GM18520 (cell line): ENCODE data around the gene DPEP2.
"Not testable (repeated sequence)": the region's sequence is repeated elsewhere in the genome, so short reads cannot be mapped to it uniquely, and the experiment has no call there.

Source experiments
- ATAC-seq: cut with Tn5 transposase; IDR thresholded peaks from one replicate; pipeline ENCODE4 v1.9.1; 2021; ENCODE audit not compliant: unreplicated experiment

The DPEP2 gene, protein sequence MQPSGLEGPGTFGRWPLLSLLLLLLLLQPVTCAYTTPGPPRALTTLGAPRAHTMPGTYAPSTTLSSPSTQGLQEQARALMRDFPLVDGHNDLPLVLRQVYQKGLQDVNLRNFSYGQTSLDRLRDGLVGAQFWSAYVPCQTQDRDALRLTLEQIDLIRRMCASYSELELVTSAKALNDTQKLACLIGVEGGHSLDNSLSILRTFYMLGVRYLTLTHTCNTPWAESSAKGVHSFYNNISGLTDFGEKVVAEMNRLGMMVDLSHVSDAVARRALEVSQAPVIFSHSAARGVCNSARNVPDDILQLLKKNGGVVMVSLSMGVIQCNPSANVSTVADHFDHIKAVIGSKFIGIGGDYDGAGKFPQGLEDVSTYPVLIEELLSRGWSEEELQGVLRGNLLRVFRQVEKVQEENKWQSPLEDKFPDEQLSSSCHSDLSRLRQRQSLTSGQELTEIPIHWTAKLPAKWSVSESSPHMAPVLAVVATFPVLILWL

DNA sequence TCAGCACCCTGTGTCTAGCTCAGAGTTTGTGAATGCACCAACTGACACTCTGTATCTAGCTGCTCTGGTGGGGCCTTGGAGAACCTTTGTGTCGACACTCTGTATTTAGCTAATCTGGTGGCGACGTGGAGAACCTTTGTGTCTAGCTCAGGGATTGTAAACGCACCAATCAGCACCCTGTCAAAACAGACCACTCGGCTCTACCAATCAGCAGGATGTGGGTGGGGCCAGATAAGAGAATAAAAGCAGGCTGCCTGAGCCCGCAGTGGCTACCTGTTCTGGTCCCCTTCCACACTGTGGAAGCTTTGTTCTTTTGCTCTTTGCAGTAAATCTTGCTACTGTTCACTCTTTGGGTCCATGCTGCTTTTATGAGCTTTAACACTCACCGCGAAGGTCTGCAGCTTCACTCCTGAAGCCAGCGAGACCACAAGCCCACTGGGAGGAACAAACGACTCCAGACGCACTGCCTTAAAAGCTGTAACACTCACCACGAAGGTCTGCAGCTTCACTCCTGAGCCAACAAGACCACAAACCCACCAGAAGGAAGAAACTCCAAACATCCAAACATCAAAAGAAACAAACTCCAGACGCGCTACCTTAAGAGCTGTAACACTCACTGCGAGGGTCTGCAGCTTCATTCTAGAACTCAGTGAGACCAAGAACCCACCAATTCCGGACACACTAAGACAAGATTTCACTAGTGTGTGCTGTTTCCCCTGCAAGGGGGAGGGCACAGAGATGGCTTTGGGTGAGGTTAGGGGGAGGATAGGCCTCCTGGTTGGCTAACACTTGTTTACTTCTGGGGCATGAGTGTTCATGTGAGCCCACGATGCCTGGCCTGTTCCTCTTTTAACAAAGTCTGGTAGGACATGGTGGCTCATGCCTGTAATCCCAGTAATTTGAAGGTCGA is at the start of gene DPEP2:
DPEP2 (minus strand) TSS at position 706 of the 910 bp plus-strand sequence. CDS start 6,272 bp downstream, outside the sequence.
- not testable (repeated sequence) for ATAC-seq

DNA sequence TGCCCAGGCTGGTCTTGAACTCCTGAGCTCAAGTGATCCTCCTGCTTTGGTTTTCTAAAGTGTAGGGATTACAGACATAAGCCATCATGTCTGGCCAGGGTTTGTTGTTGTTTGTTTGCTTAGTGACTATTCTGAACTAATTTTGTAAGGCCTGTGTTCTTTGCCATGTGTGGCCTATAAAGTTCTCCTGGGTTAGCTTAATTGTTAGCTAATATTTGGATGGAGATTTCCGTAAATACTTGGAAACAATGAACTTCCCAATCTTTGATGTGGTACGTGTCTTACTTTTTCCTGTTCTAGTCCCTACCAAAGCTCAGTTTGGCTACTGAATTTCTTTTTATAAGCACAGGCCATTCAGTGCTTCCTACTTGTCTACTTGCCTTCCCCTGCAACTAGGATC is 48.7 kb upstream of the DPEP2 start:
- no peak for ATAC-seq

DNA sequence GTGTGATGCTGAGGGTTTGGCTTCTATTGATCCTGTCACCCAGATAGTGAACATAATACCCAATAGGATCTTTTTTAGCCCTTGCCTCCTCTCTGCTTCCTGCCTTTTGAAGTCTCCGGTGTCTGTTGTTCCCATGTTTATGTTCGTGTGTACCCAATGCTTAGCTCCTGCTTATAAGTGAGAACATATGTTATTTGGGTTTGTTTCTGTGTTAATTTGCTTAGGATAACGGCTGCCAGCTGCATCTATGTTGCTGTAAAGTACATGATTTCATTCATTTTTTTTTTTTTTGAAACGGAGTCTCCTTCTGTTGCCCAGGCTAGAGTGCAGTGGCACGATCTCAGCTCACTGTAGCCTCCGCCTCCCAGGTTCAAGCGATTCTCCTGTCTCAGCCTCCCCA is 46.8 kb upstream of the DPEP2 start:
- no peak for ATAC-seq

DNA sequence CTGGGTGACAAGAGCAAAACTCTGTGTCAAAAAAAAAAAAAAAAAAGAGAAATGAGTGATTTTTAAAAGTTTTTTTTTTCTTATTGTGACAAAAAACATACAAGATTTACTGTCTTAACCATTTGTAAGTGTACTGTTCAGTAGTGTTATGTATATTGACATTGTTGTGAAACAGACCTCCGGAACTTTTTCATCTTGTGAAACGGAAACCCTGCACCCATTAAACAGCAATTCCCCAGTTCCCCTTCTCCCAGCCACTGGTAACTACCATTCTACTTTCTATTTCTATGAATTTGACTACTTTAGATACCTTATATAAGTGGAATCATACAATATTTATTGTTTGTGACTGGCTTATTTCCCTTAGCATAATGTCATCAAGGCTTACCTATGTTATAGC is 42.5 kb upstream of the DPEP2 start:
- ATAC-seq: no peak

DNA sequence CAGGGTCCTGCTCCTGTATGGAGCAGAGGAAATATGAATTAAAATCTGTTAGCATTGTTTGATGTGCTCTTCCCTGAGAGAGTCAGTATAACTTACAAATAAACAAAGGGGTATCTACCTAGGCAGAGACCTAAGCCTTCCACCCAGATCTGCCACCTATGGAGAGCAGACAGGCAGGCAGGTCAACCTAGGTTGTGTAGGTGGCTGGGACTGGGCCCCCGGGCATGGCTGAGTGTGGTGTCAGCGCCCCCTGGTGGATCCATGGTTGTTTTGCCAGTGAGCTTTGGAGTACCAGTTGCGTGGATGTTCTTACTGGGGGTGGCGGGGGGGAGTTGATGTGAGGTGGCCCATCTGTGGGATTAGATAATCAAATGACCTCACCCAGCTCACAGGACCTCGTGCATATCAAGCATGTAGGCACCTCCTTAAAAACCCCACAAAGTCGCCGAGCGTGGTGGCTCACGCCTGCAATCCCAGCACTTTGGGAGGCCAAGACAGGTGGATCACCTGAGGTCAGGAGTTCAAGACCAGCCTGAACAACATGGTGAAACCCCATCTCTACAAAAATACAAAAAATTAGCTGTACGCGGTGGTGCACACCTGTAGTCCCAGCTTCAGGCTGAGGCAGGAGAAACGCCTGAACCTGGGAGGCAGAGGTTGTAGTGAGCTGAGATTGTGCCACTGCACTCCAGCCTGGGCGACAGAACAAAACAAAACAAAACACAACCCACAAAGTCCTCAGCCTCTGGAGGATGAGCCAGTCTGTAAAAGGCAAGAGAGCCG is 41.4 kb upstream of the DPEP2 start:
- ATAC-seq: peak; percentile 82

DNA sequence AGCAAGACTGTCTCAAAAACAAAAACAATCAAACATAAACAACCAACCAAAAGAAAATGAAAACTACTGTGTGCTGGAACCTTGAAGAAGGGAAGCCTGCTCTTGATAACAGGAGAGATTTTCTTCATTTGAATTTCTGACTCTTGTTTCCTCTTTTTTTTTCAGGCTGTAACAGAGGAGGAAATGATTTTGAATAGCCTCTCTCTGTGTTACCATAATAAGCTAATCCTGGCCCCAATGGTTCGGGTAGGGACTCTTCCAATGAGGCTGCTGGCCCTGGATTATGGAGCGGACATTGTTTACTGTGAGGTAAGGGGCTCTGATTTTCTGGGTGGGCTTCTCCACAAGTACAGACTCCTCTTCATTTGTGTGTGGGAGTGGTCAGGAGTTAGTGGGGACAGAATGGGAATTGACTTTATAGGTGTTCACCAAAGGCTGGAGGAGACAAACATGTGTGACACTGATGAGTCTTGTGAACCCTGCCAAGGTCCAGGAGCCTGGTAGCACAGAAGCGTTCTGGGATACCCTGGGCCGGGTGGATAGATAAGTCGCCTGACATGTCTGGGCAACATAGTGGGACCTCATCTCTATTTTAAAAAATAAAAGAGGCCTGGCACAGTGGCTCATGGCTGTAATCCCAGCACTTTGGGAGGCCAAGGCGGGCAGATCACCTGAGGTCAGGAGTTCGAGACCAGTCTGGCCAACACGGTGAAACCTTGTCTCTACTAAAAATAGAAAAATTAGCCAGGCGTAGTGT is 38.7 kb upstream of the DPEP2 start:
- no peak for ATAC-seq

DNA sequence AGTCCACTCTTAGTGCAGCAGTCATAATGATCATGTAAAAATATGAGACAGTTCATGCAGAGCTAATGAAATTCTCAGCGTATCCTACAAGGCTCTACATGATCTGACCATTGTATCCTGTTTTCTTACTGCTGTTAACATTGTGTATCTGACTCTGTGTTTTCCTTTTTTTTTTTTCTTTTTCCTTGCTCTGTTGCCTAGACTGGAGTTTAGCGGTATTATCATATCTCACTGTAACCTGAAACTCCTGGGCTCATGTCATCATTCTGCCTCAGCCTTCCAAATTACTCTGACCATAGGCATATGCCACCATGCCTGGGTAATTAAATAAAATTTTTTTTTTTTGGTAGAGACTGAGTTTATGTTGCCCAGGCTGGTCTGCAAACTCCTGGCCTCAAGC is 35.9 kb upstream of the DPEP2 start:
- ATAC-seq: no peak

DNA sequence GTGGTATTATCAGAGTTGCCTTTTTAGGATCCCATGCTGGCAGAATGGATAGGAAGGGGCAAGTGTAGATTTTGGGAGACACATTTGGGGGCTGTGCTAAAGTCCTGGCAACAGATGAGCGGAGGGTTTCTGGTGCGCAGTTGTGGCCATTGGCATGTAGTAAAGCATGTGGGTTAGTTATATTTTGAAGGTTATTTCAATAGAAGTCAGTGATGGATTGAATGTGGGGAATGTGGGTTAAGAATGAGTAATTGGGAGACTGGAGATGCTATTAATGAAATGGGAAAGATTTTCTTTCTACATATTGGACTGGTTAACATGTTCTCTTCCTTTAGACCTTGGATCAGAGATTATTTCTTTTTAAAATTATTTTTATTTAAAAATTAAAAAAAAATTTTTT is 33.8 kb upstream of the DPEP2 start:
- ATAC-seq: no peak

DNA sequence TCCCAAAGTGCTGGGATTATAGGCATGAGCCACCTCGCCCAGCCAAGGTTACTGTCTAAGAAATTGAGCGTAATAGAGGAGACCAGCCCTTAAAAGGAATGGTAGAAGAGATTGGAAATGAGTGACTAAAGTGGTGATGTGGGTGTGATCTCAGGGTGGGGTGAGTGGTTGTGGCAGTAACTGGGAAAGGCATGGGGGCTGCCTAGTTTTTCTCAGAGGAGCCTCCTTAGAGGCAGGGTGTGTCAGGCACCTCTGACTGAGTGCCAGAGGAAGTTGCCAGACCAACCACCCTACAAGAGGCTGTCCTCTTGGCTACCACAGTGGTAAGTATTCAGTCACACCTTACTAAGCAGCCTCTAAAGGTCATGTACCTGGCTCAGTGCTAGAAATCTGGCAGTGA is 32.7 kb upstream of the DPEP2 start:
- no peak for ATAC-seq

DNA sequence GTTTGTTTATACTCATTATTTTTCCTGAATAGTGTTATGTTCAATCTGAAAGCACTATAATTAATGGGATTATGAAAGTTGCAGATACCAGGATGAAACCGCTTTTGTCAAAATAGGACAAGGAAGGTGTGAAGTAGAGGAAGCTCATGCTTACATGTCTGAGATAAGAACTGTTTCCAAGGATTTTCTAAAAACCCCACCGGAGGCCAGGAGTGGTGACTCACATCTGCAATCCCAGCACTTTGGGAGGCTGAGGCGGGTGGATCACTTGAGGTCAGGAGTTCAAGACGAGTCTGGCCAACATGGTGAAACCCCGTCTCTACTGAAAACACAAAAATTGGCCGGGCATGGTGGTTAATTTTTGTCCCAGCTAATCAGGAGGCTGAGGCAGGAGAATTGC is 30.8 kb upstream of the DPEP2 start:
- not testable (repeated sequence) for ATAC-seq

DNA sequence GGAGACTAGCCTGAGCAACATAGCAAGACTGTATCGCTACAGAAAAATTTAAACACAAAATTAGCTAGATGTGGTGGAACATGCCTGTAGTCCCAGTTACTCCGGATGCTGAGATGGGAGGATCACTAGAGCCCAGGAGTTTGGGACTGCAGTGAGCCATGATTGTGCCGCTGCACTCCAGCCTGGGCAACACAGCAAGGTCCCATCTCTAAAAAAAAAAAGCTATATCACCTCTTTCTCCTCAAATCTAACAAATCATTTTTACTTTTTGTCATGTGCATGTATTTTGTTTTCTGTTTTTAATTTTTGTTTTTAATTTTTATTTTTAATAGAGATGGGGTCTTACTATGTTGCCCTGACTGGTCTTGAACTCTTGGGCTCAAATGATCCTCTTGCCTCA is 29.7 kb upstream of the DPEP2 start:
- ATAC-seq: no peak

DNA sequence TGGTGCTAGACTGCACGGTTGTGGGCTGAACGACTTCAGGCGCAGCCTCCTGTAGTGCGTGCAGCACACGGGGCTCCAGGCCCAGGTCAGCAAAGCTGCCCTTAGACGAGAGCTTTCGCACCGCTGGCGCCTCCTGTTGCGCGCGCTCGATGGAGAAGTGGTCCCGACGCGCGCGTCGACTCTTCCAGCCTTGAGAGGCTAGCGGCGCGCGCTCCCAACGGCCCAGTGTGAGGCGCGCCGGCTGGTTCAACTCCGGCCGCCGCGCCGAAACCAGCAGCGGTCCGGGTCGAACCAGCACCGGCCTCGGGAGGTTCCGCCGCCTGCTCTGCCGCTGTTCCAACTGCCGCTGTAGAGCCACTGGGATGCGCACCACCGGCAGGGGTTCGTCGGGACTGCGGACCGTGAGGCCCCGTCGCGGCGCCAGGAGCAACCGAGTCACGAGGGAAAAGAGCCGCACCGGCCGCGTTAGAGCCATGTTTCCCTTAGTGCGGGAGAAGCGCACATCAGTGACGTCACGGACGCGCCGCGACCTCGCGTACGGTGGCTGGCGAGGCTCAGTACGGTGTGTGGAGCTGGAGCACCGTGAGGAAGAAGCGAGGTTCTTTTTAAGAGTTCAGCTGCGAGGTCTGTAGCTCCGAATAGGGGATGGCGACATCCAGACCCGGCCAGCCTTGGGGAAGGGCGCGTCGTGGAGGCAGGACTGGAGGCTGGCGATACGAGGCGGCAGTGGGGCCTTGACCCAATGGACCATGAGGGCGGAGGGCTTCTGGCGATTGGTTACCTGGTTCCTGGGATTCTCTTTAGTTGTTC is 23.6 kb upstream of the DPEP2 start, which contains the start of the genes DDX28 and DUS2:
DDX28 (minus strand) TSS at position 505 of the 810 bp plus-strand sequence; CDS start at position 475, 30 bp downstream.
DUS2 (plus strand) TSS at position 557 of the 810 bp plus-strand sequence. CDS start 14,740 bp downstream, outside the sequence.
- peak; percentile 72 for ATAC-seq

DNA sequence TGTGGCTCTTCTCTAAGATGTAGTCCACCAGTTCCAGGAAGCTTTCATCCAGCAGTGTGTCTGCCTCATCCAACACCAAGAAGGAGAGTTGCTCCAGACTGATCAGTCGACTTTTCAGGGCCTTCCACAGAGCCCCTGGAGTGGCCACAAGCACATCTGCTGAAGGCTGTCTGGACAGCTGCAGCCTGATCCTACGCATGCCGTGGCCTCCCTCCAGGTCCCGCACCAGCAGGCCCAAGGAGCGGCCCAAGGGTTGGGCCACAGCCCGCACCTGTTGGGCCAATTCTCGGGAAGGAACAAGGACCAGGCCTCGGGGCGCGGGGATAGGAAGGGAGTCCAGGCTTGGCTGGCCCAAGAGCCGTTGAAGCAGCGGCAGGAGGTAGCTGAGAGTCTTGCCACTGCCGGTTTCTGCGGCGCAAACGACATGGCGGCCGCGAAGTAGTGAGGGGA is 23.0 kb upstream of the DPEP2 start:
- ATAC-seq: no peak

DNA sequence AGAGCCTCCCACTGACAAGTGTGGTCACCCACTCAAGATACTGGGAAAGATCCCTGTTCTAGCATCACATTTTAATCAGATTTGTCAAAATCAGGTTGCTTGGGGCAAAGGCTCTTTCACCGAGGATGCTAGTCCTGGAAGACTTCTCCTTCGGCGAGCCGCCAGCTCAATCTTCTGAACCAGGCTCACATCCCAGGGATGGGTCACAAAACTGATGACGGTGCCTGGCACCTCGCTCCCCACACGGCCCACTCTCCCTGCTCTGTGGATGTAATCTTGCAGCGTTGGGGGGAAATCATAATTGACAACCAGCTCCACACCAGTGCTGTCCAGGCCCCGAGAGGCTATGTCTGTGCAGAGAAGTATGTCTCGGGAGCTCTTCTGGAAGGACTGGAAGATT is 22.2 kb upstream of the DPEP2 start:
- ATAC-seq: no peak

DNA sequence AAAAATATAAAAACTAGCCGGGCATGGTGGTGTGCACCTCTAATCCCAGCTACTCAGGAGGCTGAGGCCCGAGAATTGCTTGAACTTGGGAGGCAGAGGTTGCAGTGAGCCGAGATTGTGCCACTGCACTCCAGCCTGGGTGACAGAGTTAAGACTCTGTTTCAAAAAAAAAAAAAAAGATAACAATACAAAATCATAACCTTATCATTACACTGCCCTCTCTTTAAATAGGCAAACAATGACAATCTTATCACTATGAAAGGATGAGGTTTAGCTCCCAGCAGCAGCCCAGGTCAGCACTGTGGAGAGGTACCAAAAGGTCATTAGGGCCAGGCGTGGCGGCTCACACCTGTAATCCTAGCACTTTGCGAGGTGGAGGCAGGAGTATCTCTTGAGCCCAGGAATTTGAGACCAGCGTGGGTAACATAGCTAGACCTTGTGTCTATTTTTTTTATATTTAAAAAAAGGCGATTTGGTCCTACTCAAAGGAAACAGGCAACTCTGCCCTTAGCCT is 19.9 kb upstream of the DPEP2 start:
- ATAC-seq: no peak

DNA sequence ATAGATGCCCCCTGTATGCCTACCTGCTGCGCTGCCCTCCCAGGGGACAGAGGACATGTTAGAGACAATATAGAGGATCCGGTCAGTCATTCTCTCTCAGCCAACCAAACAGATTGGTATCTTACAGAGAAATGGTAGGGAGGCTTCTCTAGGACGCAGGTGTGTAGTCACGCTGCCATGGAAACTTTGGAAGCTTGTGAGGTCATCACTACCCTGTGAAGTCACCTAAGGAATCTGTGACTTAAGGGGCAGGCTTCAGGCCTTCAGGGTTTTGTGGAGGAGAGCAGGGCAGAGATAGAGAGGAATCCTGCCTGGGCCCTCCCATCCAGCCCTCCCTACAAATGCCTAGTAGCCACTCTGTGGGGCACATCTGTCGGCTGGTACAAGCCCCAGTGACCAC is 16.4 kb upstream of the DPEP2 start, which contains the start of gene DPEP2NB:
DPEP2NB (minus strand) TSS at position 231 of the 400 bp plus-strand sequence; CDS start at position 90, 141 bp downstream.
- ATAC-seq: no peak

DNA sequence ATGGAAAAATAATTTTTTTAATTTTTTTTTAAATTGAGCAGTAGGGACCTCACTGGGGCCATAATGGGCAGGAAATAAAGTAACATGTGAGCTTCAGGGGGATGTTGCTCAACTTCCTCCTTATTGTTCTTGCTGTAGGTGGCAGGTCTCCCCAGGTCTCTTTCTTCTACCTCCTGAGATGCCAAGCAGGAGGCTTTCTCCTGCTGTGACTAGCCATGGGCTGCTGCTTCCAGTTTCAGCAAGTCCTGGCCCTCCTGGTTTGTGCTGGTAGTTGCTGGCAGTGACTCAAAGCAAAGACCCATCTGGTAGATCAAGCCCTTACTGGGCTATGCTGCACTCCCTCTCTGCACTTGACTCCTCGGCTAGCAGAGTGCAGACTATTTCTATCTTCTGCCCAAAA is 14.2 kb upstream of the DPEP2 start:
- no peak for ATAC-seq

DNA sequence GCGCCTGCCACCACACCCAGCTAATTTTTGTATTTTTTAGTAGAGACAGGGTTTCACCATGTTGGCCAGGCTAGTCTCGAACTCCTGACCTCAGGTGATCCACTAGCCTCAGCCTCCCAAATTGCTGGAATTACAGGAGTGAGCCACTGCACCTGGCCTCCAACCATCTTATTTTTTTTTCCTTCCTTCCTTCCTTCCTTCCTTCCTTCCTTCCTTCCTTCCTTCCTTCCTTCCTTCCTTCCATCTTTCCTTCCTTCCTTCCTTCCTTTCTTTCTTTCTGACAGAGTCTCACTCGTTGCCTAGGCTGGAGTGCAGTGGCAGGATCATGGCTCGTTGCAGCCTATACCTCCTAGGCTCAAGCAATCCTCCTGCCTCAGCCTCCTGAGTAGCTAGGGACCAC is 10.6 kb upstream of the DPEP2 start:
- not testable (repeated sequence) for ATAC-seq
